Retinal pigment epithelial cell (primary cell): ENCODE results near the gene MAMDC2.

ENCODE experiments used
- DNase-seq: peaks from one replicate; pipeline ENCODE4 v3.0.0-alpha.2; 2010; ENCODE audit warnings: low read depth
- H3K4me3 ChIP-seq: 2 replicates; pipeline ENCODE4 v1.5.1; 2011; ENCODE audit warnings: mild to moderate bottlenecking, low read length, control low read depth, moderate library complexity
- CTCF ChIP-seq: conservative IDR thresholded peaks from 2 replicates; pipeline ENCODE4 v1.5.1; 2011; ENCODE audit warnings: low read depth, low read length, control low read depth, inconsistent platforms

Gene MAMDC2

DNA sequence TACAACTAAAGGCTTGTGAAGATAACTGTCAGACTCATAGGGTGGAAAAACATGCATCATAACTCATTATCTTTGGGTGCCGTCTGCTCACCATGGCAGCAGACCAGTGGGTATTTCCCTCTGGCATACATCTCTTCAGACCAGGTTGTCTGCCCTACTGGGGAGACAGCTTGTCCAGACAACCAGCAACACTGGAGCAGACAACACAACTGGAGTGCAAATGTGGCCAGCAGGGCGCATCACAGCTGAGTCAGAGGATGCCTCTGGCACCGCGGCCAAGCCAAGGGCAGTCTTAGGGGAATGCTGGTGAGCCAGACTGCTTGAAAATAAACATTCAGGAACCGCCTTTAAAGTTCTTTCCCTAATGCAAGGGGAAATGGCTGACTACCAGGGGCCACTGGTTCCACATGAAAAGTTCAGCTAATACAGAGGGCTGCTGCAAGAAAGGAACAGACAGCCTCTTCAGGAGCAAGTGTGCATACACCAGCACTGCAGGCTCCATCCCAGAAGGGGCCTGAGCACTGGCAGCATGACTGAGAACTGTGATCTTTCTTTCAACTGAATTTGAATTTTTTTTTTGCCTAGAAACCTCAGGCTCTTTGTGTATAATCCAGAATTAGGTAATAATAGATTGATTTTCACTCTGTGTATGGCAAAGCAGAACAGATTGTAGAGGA, 77.3 kb downstream of the MAMDC2 start:
- no peak for DNase-seq
- no peak overlapping the region for H3K4me3 ChIP-seq
- peak; percentile 39 for TF ChIP-seq CTCF

DNA sequence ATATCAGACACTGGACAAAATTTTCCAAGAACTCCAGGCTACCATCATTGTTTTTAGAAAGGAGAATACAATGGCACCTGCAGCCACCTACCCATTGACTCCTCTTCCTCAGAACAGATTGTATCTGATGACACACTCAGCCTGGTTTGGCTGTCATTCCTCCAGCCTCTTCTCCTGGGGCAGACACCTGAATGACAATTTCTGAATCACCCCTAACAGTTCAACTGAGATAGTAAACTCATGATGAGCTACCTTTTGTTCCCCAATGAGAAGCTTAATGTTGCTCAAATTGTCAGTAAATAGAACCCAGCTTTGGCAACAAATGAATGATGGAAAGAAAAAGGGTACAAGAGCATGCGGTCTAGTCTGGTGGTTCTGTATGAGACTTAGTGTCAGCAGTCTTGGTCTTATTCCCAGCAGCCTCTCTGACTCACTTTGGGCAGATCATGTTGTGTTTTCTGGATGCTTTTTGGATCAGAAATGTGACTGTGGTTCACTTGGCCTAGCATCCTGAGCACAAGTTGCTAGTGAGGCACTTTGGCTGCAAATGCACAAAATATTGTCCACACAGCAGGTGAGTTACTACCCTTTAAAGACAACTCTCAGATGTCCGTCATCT, 78.3 kb downstream of the MAMDC2 start:
- DNase-seq = no peak
- no peak overlapping the region for H3K4me3 ChIP-seq
- TF ChIP-seq CTCF = no peak

GRCh38 chr9:70123695-70124094, 80.0 kb downstream of the MAMDC2 start:
- no peak overlapping the region for H3K4me3 ChIP-seq
- TF ChIP-seq CTCF = no peak
- DNase-seq = no peak

DNA sequence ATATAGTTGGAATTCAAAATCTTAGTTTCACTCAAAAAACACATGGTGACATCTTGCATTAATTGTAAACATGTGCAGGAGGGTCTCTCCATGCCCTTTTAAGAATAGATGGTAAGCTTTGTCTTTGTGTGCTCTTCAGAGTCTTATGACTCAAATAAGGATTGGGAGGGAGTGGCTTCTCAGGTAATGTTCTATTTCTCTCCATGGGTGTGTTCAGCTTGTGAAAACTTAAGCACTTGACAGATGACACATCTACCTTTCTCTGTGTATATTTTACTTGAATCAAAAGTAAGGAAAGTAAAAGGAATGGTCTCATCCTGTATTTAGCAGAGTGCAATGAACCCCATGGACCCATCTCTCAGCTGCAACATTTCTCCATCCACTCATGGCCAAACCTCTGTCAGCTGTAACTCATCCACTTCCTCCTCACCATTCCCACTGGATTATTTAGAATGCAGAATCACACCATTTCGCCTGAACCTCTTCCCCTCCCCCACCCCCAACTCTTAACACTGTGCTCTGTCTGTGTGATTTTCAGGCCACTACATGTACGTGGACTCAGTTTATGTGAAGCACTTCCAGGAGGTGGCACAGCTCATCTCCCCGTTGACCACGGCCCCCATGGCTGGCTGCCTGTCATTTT, 82.1 kb downstream of the MAMDC2 start:
- TF ChIP-seq CTCF = no peak
- DNase-seq = no peak
- H3K4me3 ChIP-seq = no peak overlapping the region

DNA sequence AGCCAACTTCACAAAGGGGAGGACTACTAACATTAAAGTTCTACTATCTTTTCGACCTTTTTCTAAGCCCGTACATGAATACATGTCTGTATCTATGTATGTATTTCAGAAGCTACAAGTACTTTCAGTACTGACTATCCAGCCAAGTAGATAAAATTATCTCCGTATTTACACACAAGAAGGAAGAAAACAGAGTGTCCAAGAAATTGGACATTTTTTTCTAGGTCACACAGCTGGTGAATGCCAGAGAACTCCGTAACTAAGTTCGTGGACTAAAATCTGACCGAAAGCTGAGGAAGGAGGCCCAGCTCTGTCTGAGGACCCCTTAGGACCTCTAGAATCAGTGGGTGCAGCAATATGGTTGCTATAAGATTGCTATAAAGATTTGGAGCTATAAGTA, 83.4 kb downstream of the MAMDC2 start:
- H3K4me3 ChIP-seq = no peak overlapping the region
- no peak for DNase-seq
- no peak for TF ChIP-seq CTCF

GRCh38 chr9:70127540-70128416, 84.1 kb downstream of the MAMDC2 start:
- H3K4me3 ChIP-seq = no peak overlapping the region
- no peak for TF ChIP-seq CTCF
- no peak for DNase-seq
